K562 (cell line): ENCODE results near the gene ZNF428. TPM values are rescaled to one million over a fixed set of nuclear protein-coding genes. Genes with fewer than 3 reads are reported as not detected.

Experiments
- ATAC-seq: fragments of 200-7000 bp; cut with Tn5 transposase; 3 replicates; pipeline ENCODE4 v1.9.1; 2020; ENCODE audit warnings: moderate library complexity
- BruUV-seq: library from RNA; stranded (reverse); fragments of 400-500 nt; replicated peaks from 2 replicates; lab custom pipeline; 2021; lab: Mats Ljungman, UMichigan
- CTCF ChIA-PET: fragments of 300-600 bp; formaldehyde crosslinking; extraction: SDS; loops from one replicate; lab custom pipeline; 2021; ENCODE audit warnings: low intra/inter-chr PET ratio; lab: Yijun Ruan, JAX
- POLR2A ChIA-PET: fragments of 300-600, 350-650 bp; sonication (Branson Sonifier 250); formaldehyde crosslinking; extraction: SDS; loops from one replicate; lab custom pipeline; 2021; ENCODE audit warnings: antibody characterized with exemption, inconsistent platforms; lab: Yijun Ruan, JAX
- DNase-seq, 4 experiments: peaks; one replicate each; pipeline versions ENCODE4 v3.0.0 to v3.0.0-alpha.2; 2011 to 2018; ENCODE audit warnings: low spot score in 3 of 4, mixed read lengths in 3 of 4; ENCODE audit errors: extremely low read depth in 1 of 4
- FAIRE-seq: peaks from 2 replicates; lab custom pipeline; 2011; peaks lifted over from hg19 to GRCh38; lab: Jason Lieb, UNC
- H2AFZ ChIP-seq: 2 replicates; pipeline ENCODE4 v1.6.0; 2011; ENCODE audit warnings: low read depth, low read length, control low read depth, inconsistent platforms
- H3K27ac ChIP-seq: fragments of 200-600 bp; 3 replicates; pipeline ENCODE4 v1.8.0; 2011; ENCODE audit warnings: low read depth, mild to moderate bottlenecking, control low read depth, inconsistent platforms, low read length, moderate library complexity, mixed read lengths; ENCODE audit errors: extremely low read depth
- H3K27me3 ChIP-seq, 2 experiments: fragments of 300-600 bp in 1 of 2; 2 replicates in 1 of 2; 3 replicates in 1 of 2; pipeline versions ENCODE4 v1.6.0 to v1.8.0; 2011; ENCODE audit warnings: inconsistent platforms in 2 of 2, low read length in 2 of 2, mild to moderate bottlenecking in 1 of 2, mixed read lengths in 1 of 2, moderate library complexity in 1 of 2; ENCODE audit not compliant: control insufficient read depth in 2 of 2, insufficient read depth in 2 of 2
- H3K36me3 ChIP-seq: fragments of 300-600 bp; 3 replicates; pipeline ENCODE4 v1.8.0; 2011; ENCODE audit warnings: mild to moderate bottlenecking, low read length, inconsistent platforms; ENCODE audit not compliant: control insufficient read depth, insufficient read depth
- H3K4me1 ChIP-seq, 2 experiments: fragments of 200-600 bp in 1 of 2; replicated peaks in 1 of 2; 2 replicates in 1 of 2; 3 replicates in 1 of 2; pipeline versions ENCODE4 v1.5.1 to v1.8.0; 2011; ENCODE audit warnings: inconsistent platforms in 2 of 2, low read length in 2 of 2, mild to moderate bottlenecking in 1 of 2, mixed read lengths in 1 of 2, moderate library complexity in 1 of 2; ENCODE audit not compliant: control insufficient read depth in 2 of 2, insufficient read depth in 2 of 2
- H3K4me2 ChIP-seq: 2 replicates; pipeline ENCODE4 v1.6.1; 2011; ENCODE audit warnings: low read length, control low read depth, inconsistent platforms, mixed read lengths; ENCODE audit not compliant: insufficient read depth
- H3K4me3 ChIP-seq: fragments of 200-600 bp; sonication (generic), shearing (Covaris generic); 2 replicates; pipeline ENCODE4 v1.5.1; 2016; ENCODE audit warnings: control low read depth, inconsistent platforms
- H3K79me2 ChIP-seq: fragments of 200-600 bp; 3 replicates; pipeline ENCODE4 v1.8.0; 2011; ENCODE audit warnings: low read length, inconsistent platforms; ENCODE audit not compliant: control insufficient read depth, insufficient read depth
- H3K9ac ChIP-seq, 2 experiments: 2 replicates each; pipeline versions ENCODE4 v1.6.0 to v1.6.1; 2011; ENCODE audit warnings: low read depth in 2 of 2, low read length in 2 of 2, control low read depth in 1 of 2, inconsistent platforms in 1 of 2, mild to moderate bottlenecking in 1 of 2, mixed read lengths in 1 of 2; ENCODE audit not compliant: insufficient read depth in 1 of 2
- H3K9me1 ChIP-seq: one replicate; pipeline ENCODE4 v1.6.0; 2011; ENCODE audit warnings: inconsistent platforms, mild to moderate bottlenecking, low read length, moderate library complexity; ENCODE audit not compliant: control insufficient read depth, insufficient read depth
- H3K9me3 ChIP-seq: replicated peaks from 2 replicates; pipeline ENCODE4 v1.5.1; 2011; ENCODE audit warnings: low read depth, low read length, inconsistent platforms; ENCODE audit not compliant: control insufficient read depth, insufficient read depth
- H4K20me1 ChIP-seq: replicated peaks from 2 replicates; pipeline ENCODE4 v1.6.1; 2011; ENCODE audit warnings: low read length, inconsistent platforms, mixed read lengths; ENCODE audit not compliant: control insufficient read depth, insufficient read depth
- CBX8 ChIP-seq: fragments of 200-600 bp; sonication (generic); IDR thresholded peaks from 2 replicates; pipeline ENCODE4 v1.6.1; 2012; ENCODE audit warnings: borderline replicate concordance, mixed run types, low read depth, mild to moderate bottlenecking, moderate library complexity, mixed read lengths, low read length, control low read depth, inconsistent platforms; ENCODE audit not compliant: poor library complexity, severe bottlenecking; ENCODE audit errors: extremely low read depth
- PPARD ChIP-seq: fragments of 250-450 bp; sonication (Bioruptor Pico); IDR thresholded peaks from 2 replicates; pipeline ENCODE4 v1.8.0; 2022; ENCODE audit warnings: inconsistent platforms, mild to moderate bottlenecking, moderate library complexity
- PRMT5 ChIP-seq: sonication (generic); formaldehyde crosslinking; IDR thresholded peaks from 2 replicates; pipeline ENCODE4 v1.5.0; 2020; ENCODE audit warnings: missing genetic modification reagents
- TAF7 ChIP-seq: fragments of 450-650 bp; IDR thresholded peaks from 2 replicates; pipeline ENCODE4 v1.6.1; 2016; ENCODE audit warnings: missing genetic modification characterization, missing compliant biosample characterization
- ZNF121 ChIP-seq: sonication (generic); formaldehyde crosslinking; conservative IDR thresholded peaks from 2 replicates; pipeline ENCODE4 v1.8.0; 2022; ENCODE audit warnings: missing genetic modification reagents
- ZNF780A ChIP-seq: fragments of 250-450 bp; sonication (Bioruptor Pico); IDR thresholded peaks from 2 replicates; pipeline ENCODE4 v1.5.0; 2021; ENCODE audit warnings: mild to moderate bottlenecking
- WGBS: fragments of 100-300 bp; shearing (Covaris generic); methylation state at CpG from one replicate; pipeline ENCODE4 v1.1.6; 2016; ENCODE audit warnings: low coverage, mixed read lengths; ENCODE audit not compliant: insufficient coverage; ENCODE audit errors: missing lambda C conversion rate; 5-methylcytosine and 5-hydroxymethylcytosine counted together
- in situ Hi-C: fragments of 300-500 bp; cut with MboI; formaldehyde crosslinking; loops from 4 replicates; pipeline ENCODE4 v1.15.0; 2018; ENCODE audit warnings: inconsistent platforms, mixed read lengths
- intact Hi-C: fragments of 100-400 bp; cut with micrococcal nuclease; formaldehyde crosslinking; loops from 2 replicates; pipeline ENCODE4 v1.14.2; 2022
- polyA plus RNA-seq, 8 experiments: library from polyadenylated mRNA; depleted of rRNA in 4 of 8; stranded (reverse) in 5 of 8; unstranded in 3 of 8; fragments of >200 nt; fragmentation: Nextera tagmentation in 2 of 8; fragmentation: Illumina TruSeq in 1 of 8; extraction: Ambion mirVana in 2 of 8; extraction: Trizol in 1 of 8; gene quantifications; 2 replicates each; pipeline versions ENCODE4 v1.2.1 to v1.2.3, GENCODE V29; 2011 to 2014; ENCODE audit warnings: inconsistent platforms in 1 of 8, missing spikeins in 1 of 8
- total RNA-seq, 7 experiments: library from RNA; depleted of rRNA in 6 of 7; stranded (reverse); fragments of >200 nt in 6 of 7; fragmentation: Illumina TruSeq in 2 of 7; extraction: Trizol in 2 of 7; gene quantifications; 2 replicates each; pipeline versions ENCODE4 v1.2.1 to v1.2.3, GENCODE V29; 2011 to 2021; ENCODE audit warnings: low replicate concordance in 1 of 7

ZNF428 gene
- total and polyA plus RNA-seq, 9 of the 15 experiments (the other 6 are each of a cell fraction or from before 2014, with no cell fraction given): 0.15 to 85.7 (median 15.9) TPM

DNA sequence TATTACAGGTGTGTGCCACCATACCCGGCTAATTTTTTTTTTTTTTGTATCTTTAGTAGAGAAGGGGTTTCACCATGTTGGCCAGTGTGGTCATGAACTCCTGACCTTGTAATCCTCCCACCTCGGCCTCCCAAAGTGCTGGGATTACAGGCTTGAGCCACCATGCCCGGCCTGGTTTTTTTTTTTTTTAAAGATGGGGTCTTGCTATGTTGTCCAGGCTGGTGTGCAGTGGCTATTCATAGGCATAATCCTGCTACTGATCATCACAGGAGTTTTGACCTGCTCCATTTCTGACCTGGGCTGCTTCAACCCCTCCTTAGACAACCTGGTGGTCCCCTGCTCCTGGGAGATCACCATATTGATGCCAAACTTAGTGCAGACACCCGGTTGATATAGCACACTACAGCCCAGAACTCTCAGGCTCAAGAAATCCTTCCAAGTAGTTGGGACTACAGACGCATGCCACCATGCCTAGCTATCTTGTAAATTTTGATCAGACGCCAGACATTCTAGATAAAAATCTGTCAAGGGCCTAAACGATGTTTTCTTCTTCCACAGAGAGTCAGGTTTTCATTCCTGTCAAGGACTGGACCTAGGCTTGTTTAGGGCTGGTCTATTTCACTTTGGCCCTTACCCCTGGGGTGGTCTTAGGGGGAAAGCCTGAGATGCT, 41.0 kb upstream of the ZNF428 start:
- in situ Hi-C loops: no loop called here
- BruUV-seq: no TSS peak
- Histone ChIP-seq H3K36me3 (peaks cover 12% of the 10 kb centered on the region; the same call in 2 of the 3 replicates), H3K4me2 (no peak overlapping the region), H3K9me3 (no peaks in the 10 kb centered on the region), H3K9ac (no peak overlapping the region), H3K4me1 (no peaks in the 10 kb centered on the region), H3K4me3 (no peak overlapping the region), H4K20me1 (no peaks in the 10 kb centered on the region), H2AFZ (no peak overlapping the region), H3K9me1 (no peaks in the 10 kb centered on the region), H3K27me3 (no peaks in the 10 kb centered on the region), H3K27ac (no peak overlapping the region), H3K79me2 (no peaks in the 10 kb centered on the region)
- 72% methylated on average over 7 of the region's 7 CpGs for WGBS
- intact Hi-C loops: loop anchor here (10.0 kb wide), 1 partner anchor 126 kb away; the partner anchor contains the start of gene ZNF575
- no peak for FAIRE-seq
- DNase-seq: no peak
- ATAC-seq: no peak
- CTCF ChIA-PET: interaction anchor here (0.6 kb wide), 1 partner anchor 31 kb away, joined by 3 read pairs; no protein-coding TSS in a partner anchor
- POLR2A ChIA-PET: interaction anchor here (0.6 kb wide), 1 partner anchor 78 kb away, joined by 3 read pairs; no protein-coding TSS in a partner anchor
- TF ChIP-seq ZNF121 (peak; percentile 62; the same call in 1 of the 2 replicates), PPARD (CRISPR knock-in tag) (no peak)

DNA sequence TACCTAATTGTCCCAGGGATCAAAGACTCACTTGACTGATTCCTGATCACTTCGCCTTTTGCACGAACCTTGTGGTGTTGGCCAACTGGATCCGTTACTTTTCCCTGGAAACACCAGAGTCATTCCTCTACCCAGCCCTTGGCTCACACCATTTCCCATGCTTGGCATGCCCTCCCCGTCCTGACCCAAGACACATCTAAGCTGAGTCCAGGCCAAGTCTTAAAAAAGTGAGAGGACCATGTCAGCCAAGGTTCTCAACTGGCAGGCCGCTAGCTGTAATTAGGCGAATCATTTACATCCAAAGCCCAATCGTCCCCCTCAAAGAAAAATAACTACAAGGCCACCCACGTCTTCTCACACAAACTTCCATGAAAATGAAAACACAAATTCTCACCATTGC, 39.1 kb upstream of the ZNF428 start:
- 87% methylated on average over 8 of the region's 8 CpGs for WGBS
- ATAC-seq (no peak), DNase-seq (no peak), FAIRE-seq (peak; percentile 6)
- no peaks in the 10 kb centered on the region for H3K4me1 ChIP-seq
- BruUV-seq: no TSS peak
- H4K20me1 ChIP-seq: no peaks in the 10 kb centered on the region
- no peak overlapping the region for H3K27ac ChIP-seq
- POLR2A ChIA-PET: interaction anchor here (0.6 to 1.1 kb wide), 3 partner anchors 10 to 151 kb away, joined by 3 to 7 read pairs (median 3); no protein-coding TSS in a partner anchor
- H3K4me3 ChIP-seq: no peak overlapping the region
- CTCF ChIA-PET: no interaction called here
- in situ Hi-C loops (no loop called here), intact Hi-C loops (loop anchor here (10.0 kb wide), 1 partner anchor 214 kb away; no protein-coding TSS in a partner anchor)
- H3K79me2 ChIP-seq: no peaks in the 10 kb centered on the region
- no peak overlapping the region for H3K4me2 ChIP-seq
- no peak overlapping the region for H3K9ac ChIP-seq
- H3K27me3 ChIP-seq: no peaks in the 10 kb centered on the region
- H2AFZ ChIP-seq: no peak overlapping the region
- H3K9me1 ChIP-seq: no peaks in the 10 kb centered on the region
- H3K9me3 ChIP-seq: no peaks in the 10 kb centered on the region
- peaks cover 17% of the 10 kb centered on the region; the same call in 2 of the 3 replicates for H3K36me3 ChIP-seq
- TF ChIP-seq TAF7 (no peak), PRMT5 (CRISPR knock-in tag) (no peak), ZNF780A (no peak), CBX8 (no peak)
